DND-41 (cell line): ENCODE results near the gene FEZ2.

Experiments
- CTCF ChIP-seq: IDR thresholded peaks from 2 replicates; pipeline ENCODE4 v1.5.1; 2012; ENCODE audit warnings: borderline replicate concordance, low read length, moderate library complexity, mild to moderate bottlenecking; ENCODE audit not compliant: poor library complexity, severe bottlenecking; ENCODE audit errors: extremely low read depth
- EZH2 ChIP-seq: IDR thresholded peaks from 3 replicates; pipeline ENCODE4 v1.6.1; 2012; ENCODE audit warnings: borderline replicate concordance, low read depth, mild to moderate bottlenecking, moderate library complexity, low read length, inconsistent platforms; ENCODE audit not compliant: severe bottlenecking

DNA sequence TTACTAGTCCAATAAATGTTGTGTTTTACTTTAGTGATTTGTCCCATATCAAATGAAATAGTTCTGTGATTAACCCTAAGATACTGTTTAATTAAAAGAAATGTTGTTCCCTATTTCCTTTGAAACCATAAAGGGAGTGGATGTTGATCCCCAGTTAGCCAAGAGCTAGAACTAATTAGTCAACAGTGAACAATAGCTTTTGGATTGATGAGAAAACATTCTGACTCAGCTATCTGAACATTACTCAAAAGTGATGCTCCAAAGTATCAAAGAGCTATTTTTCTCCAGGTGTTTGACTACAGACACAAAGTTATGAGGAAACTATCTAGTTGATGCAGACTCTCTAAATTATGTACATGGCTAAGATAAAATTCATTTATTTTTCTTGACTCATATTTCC, 7.3 kb upstream of the FEZ2 start:
- TF ChIP-seq EZH2 (no peak), CTCF (no peak)
